Ammon's horn (tissue), 1 donor: Measurements from ENCODE around the gene CRYBB3.
"Not testable (repeated sequence)": the region's sequence is repeated elsewhere in the genome, so short reads cannot be mapped to it uniquely, and the experiment has no call there.

Experiments
- DNase-seq: peaks from one replicate; pipeline ENCODE4 v3.0.0-alpha.2; 2016; ENCODE audit warnings: low spot score

CRYBB3 gene

GRCh38 chr22:25206998-25207397 is 7.3 kb downstream of the CRYBB3 start:
- no peak for DNase-seq

GRCh38 chr22:25207553-25208157 is 8.0 kb downstream of the CRYBB3 start:
- no peak for DNase-seq

- no peak for DNase-seq
Observed at GRCh38 chr22:25208328-25208727, 8.7 kb downstream of the CRYBB3 start.

- no peak for DNase-seq
Observed at GRCh38 chr22:25208743-25209505, 9.3 kb downstream of the CRYBB3 start.

GRCh38 chr22:25210793-25211192 is 11.1 kb downstream of the CRYBB3 start:
- DNase-seq = no peak

- DNase-seq = no peak
Observed at GRCh38 chr22:25212337-25212736, 12.7 kb downstream of the CRYBB3 start.

- no peak for DNase-seq
Observed at GRCh38 chr22:25213221-25213620, 13.6 kb downstream of the CRYBB3 start.

GRCh38 chr22:25216230-25216629 is 16.6 kb downstream of the CRYBB3 start:
- no peak for DNase-seq

GRCh38 chr22:25219211-25219689 is 19.6 kb downstream of the CRYBB3 start, which contains the start of gene CRYBB2:
Gene CRYBB2, plus strand, starts transcription at chr22:25219639. Its CDS starts 1,791 bp downstream, at chr22:25221430.
- DNase-seq = no peak

- no peak for DNase-seq
Observed at GRCh38 chr22:25219948-25220442, 20.3 kb downstream of the CRYBB3 start.

GRCh38 chr22:25221790-25222189 is 22.1 kb downstream of the CRYBB3 start:
- DNase-seq = no peak

GRCh38 chr22:25223269-25223850 is 23.7 kb downstream of the CRYBB3 start:
- no peak for DNase-seq

GRCh38 chr22:25228822-25229221 is 29.2 kb downstream of the CRYBB3 start:
- no peak for DNase-seq

GRCh38 chr22:25230760-25231159 is 31.1 kb downstream of the CRYBB3 start:
- not testable (repeated sequence) for DNase-seq

- no peak for DNase-seq
Observed at GRCh38 chr22:25232301-25232700, 32.6 kb downstream of the CRYBB3 start.

GRCh38 chr22:25233706-25234105 is 34.0 kb downstream of the CRYBB3 start:
- DNase-seq = not testable (repeated sequence)

- peak; percentile 71 for DNase-seq
Observed at GRCh38 chr22:25235547-25236290, 36.1 kb downstream of the CRYBB3 start.

GRCh38 chr22:25236417-25236816 is 36.8 kb downstream of the CRYBB3 start:
- DNase-seq = no peak

- DNase-seq = no peak
Observed at GRCh38 chr22:25237503-25237902, 37.8 kb downstream of the CRYBB3 start.

GRCh38 chr22:25238058-25238457 is 38.4 kb downstream of the CRYBB3 start:
- DNase-seq = not testable (repeated sequence)

GRCh38 chr22:25255169-25255568 is 55.5 kb downstream of the CRYBB3 start:
- DNase-seq = not testable (repeated sequence)
